HEK293 (cell line): ENCODE results near the gene ZFR.

Experiments used
- ATF2 ChIP-seq: fragments of 450-650 bp; formaldehyde crosslinking; IDR thresholded peaks from 2 replicates; pipeline ENCODE4 v1.5.1; 2016; ENCODE audit warnings: missing biosample characterization, missing genetic modification characterization, low read depth
- CTCF ChIP-seq: fragments of 450-650 bp; formaldehyde crosslinking; IDR thresholded peaks from 2 replicates; pipeline ENCODE4 v1.5.1; 2016; ENCODE audit warnings: missing biosample characterization, missing genetic modification characterization
- FEZF1 ChIP-seq: fragments of 450-650 bp; formaldehyde crosslinking; IDR thresholded peaks from 2 replicates; pipeline ENCODE4 v1.5.1; 2016; ENCODE audit warnings: missing biosample characterization, missing genetic modification characterization
- KLF16 ChIP-seq: fragments of 450-650 bp; formaldehyde crosslinking; IDR thresholded peaks from 2 replicates; pipeline ENCODE4 v1.5.1; 2017; ENCODE audit warnings: missing biosample characterization, missing genetic modification characterization
- PATZ1 ChIP-seq: fragments of 450-650 bp; formaldehyde crosslinking; IDR thresholded peaks from 2 replicates; pipeline ENCODE4 v1.5.1; 2016; ENCODE audit warnings: missing biosample characterization, missing genetic modification characterization
- REST ChIP-seq: fragments of 450-650 bp; formaldehyde crosslinking; IDR thresholded peaks from 2 replicates; pipeline ENCODE4 v1.5.1; 2016; ENCODE audit warnings: missing biosample characterization, missing genetic modification characterization
- TCF7L2 ChIP-seq: IDR thresholded peaks from 2 replicates; pipeline ENCODE4 v1.6.1; 2011; ENCODE audit warnings: low read depth, mild to moderate bottlenecking, inconsistent platforms, low read length, moderate library complexity, borderline replicate concordance
- ZBTB44 ChIP-seq: fragments of 450-650 bp; IDR thresholded peaks from 2 replicates; pipeline ENCODE4 v1.5.1; 2018; ENCODE audit warnings: missing biosample characterization, mild to moderate bottlenecking, missing genetic modification characterization
- ZNF398 ChIP-seq: fragments of 450-650 bp; formaldehyde crosslinking; IDR thresholded peaks from 2 replicates; pipeline ENCODE4 v1.5.1; 2017; ENCODE audit warnings: missing biosample characterization, missing genetic modification characterization
- ZNF404 ChIP-seq: fragments of 450-650 bp; formaldehyde crosslinking; IDR thresholded peaks from 2 replicates; pipeline ENCODE4 v1.5.1; 2017; ENCODE audit warnings: missing biosample characterization, missing genetic modification characterization
- ZNF544 ChIP-seq: fragments of 450-650 bp; formaldehyde crosslinking; IDR thresholded peaks from 2 replicates; pipeline ENCODE4 v1.5.0; 2017; ENCODE audit warnings: missing biosample characterization, missing genetic modification characterization
- ZNF580 ChIP-seq: fragments of 450-650 bp; formaldehyde crosslinking; IDR thresholded peaks from 2 replicates; pipeline ENCODE4 v1.5.1; 2016; ENCODE audit warnings: missing biosample characterization, missing genetic modification characterization
- ZNF670 ChIP-seq: fragments of 450-650 bp; formaldehyde crosslinking; IDR thresholded peaks from 2 replicates; pipeline ENCODE4 v1.5.1; 2016; ENCODE audit warnings: missing biosample characterization, missing genetic modification characterization, low read depth
- ZNF747 ChIP-seq: fragments of 450-650 bp; formaldehyde crosslinking; IDR thresholded peaks from 2 replicates; pipeline ENCODE4 v1.5.1; 2016; ENCODE audit warnings: missing biosample characterization, missing genetic modification characterization

- TF ChIP-seq TCF7L2 (no peak), ATF2 (tag by site-specific recombination) (no peak), CTCF (no peak), ZBTB44 (no peak), ZNF747 (tag by site-specific recombination) (no peak), ZNF398 (tag by site-specific recombination) (no peak), ZNF580 (tag by site-specific recombination) (no peak), KLF16 (tag by site-specific recombination) (no peak), ZNF544 (no peak), REST (no peak), FEZF1 (tag by site-specific recombination) (no peak), ZNF404 (tag by site-specific recombination) (no peak), PATZ1 (tag by site-specific recombination) (no peak), ZNF670 (no peak)
These were observed 10.3 kb upstream of the ZFR start for GRCh38 chr5:32454821-32455220.
